WTC11 (cell line): ENCODE data around the gene MTMR10. TPM values are rescaled to one million over a fixed set of nuclear protein-coding genes. Genes with fewer than 3 reads are reported as not detected.

ENCODE experiments used
- ATAC-seq: fragments of 200-7000 bp; cut with Tn5 transposase; 2 replicates; pipeline ENCODE4 v1.10.0; 2021; ENCODE audit warnings: mild to moderate bottlenecking, moderate library complexity
- CTCF ChIA-PET: fragments of 300-600 bp; sonication (Branson Sonifier 250); formaldehyde crosslinking; loops from one replicate; lab custom pipeline; 2021; ENCODE audit warnings: antibody characterized with exemption; lab: Charles Lee
- POLR2A ChIA-PET: fragments of 350-600 bp; sonication (Branson Sonifier 250); formaldehyde crosslinking; loops from one replicate; lab custom pipeline; 2021; ENCODE audit warnings: antibody characterized with exemption; lab: Charles Lee
- DNase-seq: peaks from one replicate; pipeline ENCODE4 v3.0.0; 2021; ENCODE audit warnings: low spot score
- H3K27ac Mint-ChIP-seq: 2 replicates; pipeline ENCODE4 v1.8.0; 2021; ENCODE audit warnings: mixed read lengths
- H3K27me3 Mint-ChIP-seq: 2 replicates; pipeline ENCODE4 v1.8.0; 2021; ENCODE audit warnings: low read depth, mild to moderate bottlenecking, moderate library complexity, mixed read lengths
- H3K36me3 Mint-ChIP-seq: 2 replicates; pipeline ENCODE4 v1.8.0; 2021; ENCODE audit warnings: mixed read lengths
- H3K4me1 Mint-ChIP-seq: 2 replicates; pipeline ENCODE4 v1.8.0; 2022; ENCODE audit warnings: mixed read lengths
- H3K4me3 Mint-ChIP-seq: 2 replicates; pipeline ENCODE4 v1.8.0; 2021; ENCODE audit warnings: mild to moderate bottlenecking, moderate library complexity, mixed read lengths
- H3K9me3 Mint-ChIP-seq: 2 replicates; pipeline ENCODE4 v1.8.0; 2021; ENCODE audit warnings: mixed read lengths
- AR ChIP-seq: fragments of 250-450 bp; sonication (Bioruptor Pico); IDR thresholded peaks from 2 replicates; pipeline ENCODE4 v1.9.0; 2021; ENCODE audit warnings: mild to moderate bottlenecking
- EMX1 ChIP-seq: fragments of 250-450 bp; sonication (Bioruptor Pico); IDR thresholded peaks from 2 replicates; pipeline ENCODE4 v1.8.0; 2021; ENCODE audit warnings: mild to moderate bottlenecking
- ERG ChIP-seq: fragments of 250-450 bp; sonication (Bioruptor Pico); IDR thresholded peaks from 2 replicates; pipeline ENCODE4 v1.8.0; 2021; ENCODE audit warnings: mild to moderate bottlenecking
- FOXP1 ChIP-seq: sonication (generic); formaldehyde crosslinking; IDR thresholded peaks from 2 replicates; pipeline ENCODE4 v1.8.0; 2022; ENCODE audit warnings: missing genetic modification reagents, mild to moderate bottlenecking, moderate library complexity, borderline replicate concordance
- GRHL2 ChIP-seq: fragments of 250-450 bp; sonication (Bioruptor Pico); IDR thresholded peaks from 2 replicates; pipeline ENCODE4 v1.8.0; 2022; ENCODE audit warnings: mild to moderate bottlenecking, moderate library complexity; ENCODE audit not compliant: insufficient replicate concordance, severe bottlenecking
- HMGA2 ChIP-seq: fragments of 250-450 bp; sonication (Bioruptor Pico); IDR thresholded peaks from 2 replicates; pipeline ENCODE4 v1.4.0; 2021; ENCODE audit warnings: mild to moderate bottlenecking, moderate library complexity
- HMGXB4 ChIP-seq: sonication (generic); formaldehyde crosslinking; IDR thresholded peaks from 2 replicates; pipeline ENCODE4 v1.8.1; 2023; ENCODE audit warnings: mild to moderate bottlenecking, moderate library complexity, missing genetic modification reagents
- JUN ChIP-seq: sonication (generic); formaldehyde crosslinking; IDR thresholded peaks from 2 replicates; pipeline ENCODE4 v1.8.0; 2023; ENCODE audit warnings: mild to moderate bottlenecking, missing genetic modification reagents
- STAT6 ChIP-seq: sonication (generic); formaldehyde crosslinking; conservative IDR thresholded peaks from 2 replicates; pipeline ENCODE4 v1.8.1; 2023; ENCODE audit warnings: mild to moderate bottlenecking, low read depth, missing genetic modification reagents, moderate library complexity
- ZBTB21 ChIP-seq: sonication (generic); formaldehyde crosslinking; IDR thresholded peaks from 2 replicates; pipeline ENCODE4 v1.8.1; 2023; ENCODE audit warnings: mild to moderate bottlenecking, missing genetic modification reagents, borderline replicate concordance
- ZNF121 ChIP-seq: sonication (generic); formaldehyde crosslinking; IDR thresholded peaks from 2 replicates; pipeline ENCODE4 v1.8.0; 2023; ENCODE audit warnings: missing genetic modification reagents
- ZNF232 ChIP-seq: sonication (generic); formaldehyde crosslinking; IDR thresholded peaks from 2 replicates; pipeline ENCODE4 v1.8.0; 2022; ENCODE audit warnings: mild to moderate bottlenecking, missing genetic modification reagents
- ZNF423 ChIP-seq: fragments of 250-450 bp; sonication (Bioruptor Pico); IDR thresholded peaks from 2 replicates; pipeline ENCODE4 v2.1.2; 2022; ENCODE audit warnings: mild to moderate bottlenecking, moderate library complexity
- ZNF532 ChIP-seq: fragments of 250-450 bp; sonication (Bioruptor Pico); IDR thresholded peaks from 2 replicates; pipeline ENCODE4 v1.9.0; 2021; ENCODE audit warnings: mild to moderate bottlenecking, borderline replicate concordance
- total RNA-seq: library from RNA; stranded (reverse); gene quantifications from 3 replicates; pipeline ENCODE4 v1.2.3, GENCODE V29; 2021

The MTMR10 gene
- total RNA-seq, 1 experiment from 2014 or later, result 15.9 TPM

- DNase-seq (no peak), ATAC-seq (no peak)
- ChIA-PET POLR2A (interaction anchor here (0.6 kb wide), 1 partner anchor 21 kb away, joined by 3 read pairs; no protein-coding TSS in a partner anchor), CTCF (interaction anchor here (1.2 kb wide), 1 partner anchor 175 kb away, joined by 4 read pairs; no protein-coding TSS in a partner anchor)
- Mint-ChIP-seq H3K27ac (no peak overlapping the region; the same call in 1 of the 2 replicates), H3K9me3 (peaks cover 8% of the 10 kb centered on the region), H3K4me1 (0 out of 2 replicates have a peak, but pooled peaks cover 2% of the 10 kb centered on the region), H3K27me3 (no peaks in the 10 kb centered on the region), H3K36me3 (peaks cover 73% of the 10 kb centered on the region), H3K4me3 (no peak overlapping the region)
- no peak for TF ChIP-seq HMGXB4 (CRISPR knock-in tag)
- TF ChIP-seq ERG (CRISPR knock-in tag), result no peak
These were observed 37.6 kb downstream of the MTMR10 start for GRCh38 chr15:30953731-30954378.

- ChIA-PET POLR2A (interaction anchor here (0.6 kb wide), 1 partner anchor 20 kb away, joined by 3 read pairs; no protein-coding TSS in a partner anchor), CTCF (interaction anchor here (1.2 to 1.7 kb wide), 2 partner anchors 176 kb away, joined by 4 to 11 read pairs; no protein-coding TSS in a partner anchor)
- no peaks in the 10 kb centered on the region for H3K27me3 Mint-ChIP-seq
- H3K4me1 Mint-ChIP-seq, result 0 out of 2 replicates have a peak, but pooled peaks cover 2% of the 10 kb centered on the region
- peaks cover 9% of the 10 kb centered on the region for H3K9me3 Mint-ChIP-seq
- ATAC-seq (no peak), DNase-seq (no peak)
- no peak overlapping the region for H3K4me3 Mint-ChIP-seq
- TF ChIP-seq ZNF532 (CRISPR knock-in tag), result no peak
- no peak for TF ChIP-seq FOXP1 (CRISPR knock-in tag)
- TF ChIP-seq ZNF232 (CRISPR knock-in tag), result no peak
- no peak for TF ChIP-seq HMGA2 (CRISPR knock-in tag)
- no peak for TF ChIP-seq JUN
- TF ChIP-seq EMX1 (CRISPR knock-in tag), result no peak
- no peak for TF ChIP-seq ZNF121 (CRISPR knock-in tag)
- no peak for TF ChIP-seq GRHL2 (CRISPR knock-in tag)
- TF ChIP-seq ZNF423 (CRISPR knock-in tag), result no peak
- H3K27ac Mint-ChIP-seq, result no peak overlapping the region
- peaks cover 76% of the 10 kb centered on the region for H3K36me3 Mint-ChIP-seq
These were observed 38.2 kb downstream of the MTMR10 start for GRCh38 chr15:30953183-30953582.

- POLR2A ChIA-PET, result no interaction called here
- no peak overlapping the region for H3K27ac Mint-ChIP-seq
- H3K9me3 Mint-ChIP-seq, result no peaks in the 10 kb centered on the region
- no peak for DNase-seq
- no peak overlapping the region for H3K4me3 Mint-ChIP-seq
- peaks cover 67% of the 10 kb centered on the region for H3K36me3 Mint-ChIP-seq
- ATAC-seq, result no peak
- CTCF ChIA-PET, result interaction anchor here (4.1 kb wide), 1 partner anchor 185 kb away, joined by 23 read pairs; no protein-coding TSS in a partner anchor
- H3K27me3 Mint-ChIP-seq, result no peaks in the 10 kb centered on the region
- H3K4me1 Mint-ChIP-seq, result peaks cover 10% of the 10 kb centered on the region
- TF ChIP-seq AR, result no peak
- no peak for TF ChIP-seq STAT6 (CRISPR knock-in tag)
- no peak for TF ChIP-seq ZBTB21
These were observed 47.6 kb downstream of the MTMR10 start for GRCh38 chr15:30943654-30944335.
